Stromal cell of bone marrow (primary cell): Measurements from ENCODE around the gene GPC6.
"Not testable (repeated sequence)": the region's sequence is repeated elsewhere in the genome, so short reads cannot be mapped to it uniquely, and the experiment has no call there.

Experiments
- DNase-seq: peaks from one replicate; pipeline ENCODE4 v3.0.0-alpha.2; 2012; ENCODE audit warnings: low read depth

Gene GPC6

GRCh38 chr13:94301487-94301886 lies 1074.9 kb downstream of the GPC6 start:
- no peak for DNase-seq

GRCh38 chr13:94302847-94303565 lies 1076.4 kb downstream of the GPC6 start:
- DNase-seq = not testable (repeated sequence)

GRCh38 chr13:94303644-94304174 lies 1077.1 kb downstream of the GPC6 start:
- DNase-seq = no peak

- no peak for DNase-seq
These were observed 1078.4 kb downstream of the GPC6 start for GRCh38 chr13:94305033-94305432.

- DNase-seq = peak; percentile 71
These were observed 1078.9 kb downstream of the GPC6 start for GRCh38 chr13:94305463-94305862.

GRCh38 chr13:94305934-94306333 lies 1079.3 kb downstream of the GPC6 start:
- no peak for DNase-seq

- no peak for DNase-seq
These were observed 1082.2 kb downstream of the GPC6 start for GRCh38 chr13:94308832-94309231.

- no peak for DNase-seq
These were observed 1083.0 kb downstream of the GPC6 start for GRCh38 chr13:94309576-94309975.

GRCh38 chr13:94309997-94310855 lies 1083.6 kb downstream of the GPC6 start:
- DNase-seq = peak; percentile 68

GRCh38 chr13:94311893-94312292 lies 1085.3 kb downstream of the GPC6 start:
- no peak for DNase-seq

GRCh38 chr13:94312511-94313216 lies 1086.1 kb downstream of the GPC6 start:
- no peak for DNase-seq

- DNase-seq = no peak
These were observed 1086.8 kb downstream of the GPC6 start for GRCh38 chr13:94313321-94313910.

GRCh38 chr13:94313926-94314325 lies 1087.3 kb downstream of the GPC6 start:
- DNase-seq = no peak

- DNase-seq = no peak
These were observed 1088.6 kb downstream of the GPC6 start for GRCh38 chr13:94315188-94315587.

GRCh38 chr13:94317063-94317491 lies 1090.5 kb downstream of the GPC6 start:
- peak; percentile 21 for DNase-seq

GRCh38 chr13:94318418-94318817 lies 1091.8 kb downstream of the GPC6 start:
- DNase-seq = peak; percentile 25

- DNase-seq = no peak
These were observed 1092.9 kb downstream of the GPC6 start for GRCh38 chr13:94319501-94319900.

- DNase-seq = no peak
These were observed 1096.5 kb downstream of the GPC6 start for GRCh38 chr13:94322925-94323763.

GRCh38 chr13:94323764-94324758 lies 1097.5 kb downstream of the GPC6 start:
- DNase-seq = no peak
